OCI-LY7 (cell line): ENCODE measurements around the gene GRID1.

Experiments used
- CTCF ChIP-seq: fragments of 200-600 bp; sonication (generic); conservative IDR thresholded peaks from 2 replicates; pipeline ENCODE4 v1.5.1; 2014; ENCODE audit warnings: mild to moderate bottlenecking, antibody characterized with exemption, low read length, moderate library complexity, mixed read lengths
- EZH2phosphoT487 ChIP-seq: fragments of 200-600 bp; sonication (generic); IDR thresholded peaks from 2 replicates; pipeline ENCODE4 v1.6.1; 2018; ENCODE audit warnings: low read depth, borderline replicate concordance, mild to moderate bottlenecking, mixed run types, antibody characterized with exemption, low read length, moderate library complexity, mixed read lengths

GRCh38 chr10:86254081-86254480 is 112.5 kb downstream of the GRID1 start:
- no peak for TF ChIP-seq CTCF
- no peak for TF ChIP-seq EZH2phosphoT487
